Esophagus muscularis mucosa (tissue), 4 donors: ENCODE measurements around the gene ZNF385D. TPM values are rescaled to one million over a fixed set of nuclear protein-coding genes. Genes with fewer than 3 reads are reported as not detected.

ENCODE experiments used
- DNase-seq: peaks from one replicate; pipeline ENCODE4 v3.0.0-alpha.2; 2017; ENCODE audit errors: extremely low spot score
- H3K27ac ChIP-seq, 4 donors: fragments of 200-600 bp; sonication (generic); replicated peaks in 1 of 4; 1 replicate in 3 of 4; 2 replicates in 1 of 4; pipeline ENCODE4 v1.5.1; 2016 to 2019; ENCODE audit warnings: mild to moderate bottlenecking in 1 of 4
- H3K27me3 ChIP-seq, 4 donors: fragments of 200-600 bp; sonication (generic); one replicate each; pipeline versions ENCODE4 v1.5.1 to v1.6.0; 2016 to 2019
- H3K36me3 ChIP-seq, 4 donors: fragments of 200-600 bp; sonication (generic); one replicate each; pipeline ENCODE4 v1.5.1; 2016 to 2019
- H3K4me1 ChIP-seq, 4 donors: fragments of 200-600 bp; sonication (generic); one replicate each; pipeline ENCODE4 v1.5.1; 2016 to 2019
- H3K4me3 ChIP-seq, 4 donors: fragments of 200-600 bp; sonication (generic); 1 replicate in 2 of 4; 2 replicates in 2 of 4; pipeline ENCODE4 v1.5.1; 2016 to 2019; ENCODE audit warnings: mild to moderate bottlenecking in 4 of 4, moderate library complexity in 1 of 4
- H3K9me3 ChIP-seq, 4 donors: fragments of 200-600 bp; sonication (generic); 1 replicate in 3 of 4; 2 replicates in 1 of 4; pipeline ENCODE4 v1.5.1; 2016 to 2019
- CTCF ChIP-seq, 3 experiments: fragments of 200-600 bp in 2 of 3; fragments of 450-650 bp in 1 of 3; sonication (generic) in 2 of 3; IDR thresholded peaks; one replicate each; pipeline ENCODE4 v1.5.1; 2017 to 2019; ENCODE audit warnings: antibody characterized with exemption in 3 of 3, mild to moderate bottlenecking in 2 of 3, moderate library complexity in 1 of 3
- EP300 ChIP-seq: sonication (generic); formaldehyde crosslinking; IDR thresholded peaks from one replicate; pipeline ENCODE4 v1.6.1; 2017; ENCODE audit warnings: antibody characterized with exemption
- POLR2A ChIP-seq: fragments of 450-650 bp; IDR thresholded peaks from one replicate; pipeline ENCODE4 v1.6.1; 2017; ENCODE audit warnings: antibody characterized with exemption, moderate library complexity, mild to moderate bottlenecking, low read depth
- POLR2AphosphoS5 ChIP-seq, 2 donors: sonication (generic); formaldehyde crosslinking; IDR thresholded peaks; one replicate each; pipeline ENCODE4 v1.6.1; 2017; ENCODE audit warnings: antibody characterized with exemption in 2 of 2
- WGBS: methylation state at CpG from one replicate; pipeline ENCODE4 v1.1.5; 2018; 5-methylcytosine and 5-hydroxymethylcytosine counted together
- intact Hi-C: fragments of 100-400 bp; cut with DNase I; formaldehyde crosslinking; loops from one replicate; pipeline ENCODE4 v1.15.1; 2023
- total RNA-seq, 4 donors: library from RNA; depleted of rRNA; stranded (reverse); fragments of >200 nt; gene quantifications; one replicate each; pipeline versions ENCODE4 v1.1.0 to v1.2.1, GENCODE V29; 2016

ZNF385D gene
- total RNA-seq, 4 donors from 2014 or later: 7.7 to 11.2 (median 8.2) TPM

GRCh38 chr3:21436835-21437234 is 314.2 kb downstream of the ZNF385D start:
- intact Hi-C loops: no loop called here
- Histone ChIP-seq H3K27me3 (no peaks in the 10 kb centered on the region), H3K27ac (no peak overlapping the region), H3K36me3 (no peaks in the 10 kb centered on the region), H3K4me1 (peaks cover 0 to 8% (median 5%) of the 10 kb centered on the region in 4 donors), H3K9me3 (no peaks in the 10 kb centered on the region), H3K4me3 (no peak overlapping the region)
- no peak for DNase-seq
- no peak for TF ChIP-seq CTCF (IDR thresholded peaks at IDR 0.05)
- TF ChIP-seq POLR2AphosphoS5 (IDR thresholded peaks at IDR 0.05): no peak
- TF ChIP-seq POLR2A: no peak
- no peak for TF ChIP-seq EP300
- WGBS: 85% methylated on average over 11 of the region's 11 CpGs

GRCh38 chr3:21435871-21436270 is 315.1 kb downstream of the ZNF385D start:
- TF ChIP-seq POLR2A: no peak
- no peak for TF ChIP-seq CTCF (IDR thresholded peaks at IDR 0.05)
- no peak for TF ChIP-seq POLR2AphosphoS5 (IDR thresholded peaks at IDR 0.05)
- TF ChIP-seq EP300: no peak
- Histone ChIP-seq H3K4me1 (peaks cover 0 to 8% (median 5%) of the 10 kb centered on the region in 4 donors), H3K4me3 (no peak overlapping the region), H3K27ac (no peak overlapping the region), H3K27me3 (no peaks in the 10 kb centered on the region), H3K36me3 (no peaks in the 10 kb centered on the region), H3K9me3 (no peaks in the 10 kb centered on the region)
- 42% methylated on average over 2 of the region's 2 CpGs for WGBS
- intact Hi-C loops: no loop called here
- DNase-seq: no peak

- TF ChIP-seq CTCF (IDR thresholded peaks at IDR 0.05): no peak
- no peak for TF ChIP-seq EP300
- TF ChIP-seq POLR2AphosphoS5 (IDR thresholded peaks at IDR 0.05): no peak
- no peak for TF ChIP-seq POLR2A
- no peak for DNase-seq
- intact Hi-C loops: no loop called here
- 77% methylated on average over 1 of the region's 1 CpG for WGBS
- H3K4me1 ChIP-seq: peaks cover 0 to 8% (median 5%) of the 10 kb centered on the region in 4 donors
- H3K27ac ChIP-seq: no peak overlapping the region
- no peaks in the 10 kb centered on the region for H3K9me3 ChIP-seq
- H3K27me3 ChIP-seq: no peaks in the 10 kb centered on the region
- no peak overlapping the region for H3K4me3 ChIP-seq
- no peaks in the 10 kb centered on the region for H3K36me3 ChIP-seq
These were observed 316.7 kb downstream of the ZNF385D start for GRCh38 chr3:21434310-21434709.

GRCh38 chr3:21433751-21434150 is 317.3 kb downstream of the ZNF385D start:
- Histone ChIP-seq H3K9me3 (no peaks in the 10 kb centered on the region), H3K27ac (no peak overlapping the region), H3K4me1 (peaks cover 0 to 8% (median 5%) of the 10 kb centered on the region in 4 donors), H3K4me3 (no peak overlapping the region), H3K27me3 (no peaks in the 10 kb centered on the region), H3K36me3 (no peaks in the 10 kb centered on the region)
- WGBS: 75% methylated on average over 6 of the region's 6 CpGs
- DNase-seq: no peak
- TF ChIP-seq POLR2AphosphoS5 (IDR thresholded peaks at IDR 0.05) (no peak), CTCF (IDR thresholded peaks at IDR 0.05) (no peak), POLR2A (no peak), EP300 (no peak)
- intact Hi-C loops: no loop called here

GRCh38 chr3:21426920-21427319 is 324.1 kb downstream of the ZNF385D start:
- WGBS: 76% methylated on average over 4 of the region's 4 CpGs
- Histone ChIP-seq H3K9me3 (no peaks in the 10 kb centered on the region), H3K36me3 (no peaks in the 10 kb centered on the region), H3K27ac (no peak overlapping the region), H3K27me3 (no peaks in the 10 kb centered on the region), H3K4me1 (no peaks in the 10 kb centered on the region), H3K4me3 (no peak overlapping the region)
- intact Hi-C loops: no loop called here
- DNase-seq: no peak
- TF ChIP-seq CTCF (IDR thresholded peaks at IDR 0.05) (no peak), POLR2AphosphoS5 (IDR thresholded peaks at IDR 0.05) (no peak), POLR2A (no peak), EP300 (no peak)
